HepG2 (cell line): ENCODE data around the gene TEAD1. TPM values are rescaled to one million over a fixed set of nuclear protein-coding genes. Genes with fewer than 3 reads are reported as not detected.

ENCODE experiments used
- ATAC-seq: fragments of 200-7000 bp; cut with Tn5 transposase; 3 replicates; pipeline ENCODE4 v1.9.1; 2020; ENCODE audit warnings: mild to moderate bottlenecking, moderate library complexity
- BruUV-seq: library from RNA; stranded (reverse); fragments of 400-500 nt; replicated peaks from 2 replicates; lab custom pipeline; 2021; lab: Mats Ljungman, UMichigan
- CTCF ChIA-PET: fragments of 300-600 bp; formaldehyde crosslinking; extraction: SDS; loops from one replicate; lab custom pipeline; 2021; ENCODE audit warnings: low total read pairs, inconsistent platforms, low intra/inter-chr PET ratio; lab: Yijun Ruan, JAX
- POLR2A ChIA-PET: fragments of 350-600 bp; sonication (Branson Sonifier 250); formaldehyde crosslinking; loops from one replicate; lab custom pipeline; 2020; ENCODE audit warnings: antibody characterized with exemption, inconsistent platforms; lab: Yijun Ruan, JAX
- DNase-seq: peaks from one replicate; pipeline ENCODE4 v3.0.0-alpha.2; 2015; ENCODE audit warnings: low spot score
- FAIRE-seq: peaks from 3 replicates; lab custom pipeline; 2011; peaks lifted over from hg19 to GRCh38; lab: Jason Lieb, UNC
- H2AFZ ChIP-seq: one replicate; pipeline ENCODE4 v1.6.1; 2011; ENCODE audit warnings: low read length, inconsistent platforms
- H3K27ac ChIP-seq: fragments of 300-600 bp; 3 replicates; pipeline ENCODE4 v1.8.0; 2011; ENCODE audit warnings: mixed run types, mild to moderate bottlenecking, mixed read lengths, low read length, inconsistent platforms; ENCODE audit not compliant: insufficient read depth; ENCODE audit errors: extremely low read length
- H3K27me3 ChIP-seq, 2 experiments: fragments of 200-600 bp in 1 of 2; 2 replicates in 1 of 2; 3 replicates in 1 of 2; pipeline versions ENCODE4 v1.6.0 to v1.8.0; 2011; ENCODE audit warnings: low read length in 2 of 2, mild to moderate bottlenecking in 2 of 2, moderate library complexity in 2 of 2, inconsistent platforms in 1 of 2; ENCODE audit not compliant: insufficient read depth in 2 of 2, control insufficient read depth in 1 of 2
- H3K36me3 ChIP-seq, 2 experiments: fragments of 200-600 bp in 1 of 2; replicated peaks in 1 of 2; 2 replicates in 1 of 2; 3 replicates in 1 of 2; pipeline versions ENCODE4 v1.5.1 to v1.8.0; 2011; ENCODE audit warnings: low read length in 2 of 2, inconsistent platforms in 1 of 2; ENCODE audit not compliant: insufficient read depth in 2 of 2, control insufficient read depth in 1 of 2
- H3K4me1 ChIP-seq: 2 replicates; pipeline ENCODE4 v1.5.1; 2012; ENCODE audit warnings: low read length, inconsistent platforms; ENCODE audit not compliant: insufficient read depth
- H3K4me2 ChIP-seq: 2 replicates; pipeline ENCODE4 v1.6.0; 2011; ENCODE audit warnings: low read depth, low read length, inconsistent platforms
- H3K4me3 ChIP-seq, 3 experiments: fragments of 200-600 bp in 1 of 3; sonication (generic), shearing (Covaris generic) in 1 of 3; replicated peaks in 1 of 3; 2 replicates each; pipeline ENCODE4 v1.5.1; 2011 to 2016; ENCODE audit warnings: low read length in 3 of 3, inconsistent platforms in 2 of 3, low read depth in 2 of 3, mild to moderate bottlenecking in 2 of 3, control low read depth in 1 of 3, mixed read lengths in 1 of 3; ENCODE audit not compliant: insufficient read depth in 1 of 3
- H3K79me2 ChIP-seq: one replicate; pipeline ENCODE4 v1.6.1; 2011; ENCODE audit warnings: low read length, inconsistent platforms; ENCODE audit not compliant: insufficient read depth
- H3K9ac ChIP-seq: 2 replicates; pipeline ENCODE4 v1.6.0; 2011; ENCODE audit warnings: mild to moderate bottlenecking, low read depth, low read length, inconsistent platforms; ENCODE audit not compliant: insufficient read depth
- H3K9me3 ChIP-seq: 2 replicates; pipeline ENCODE4 v1.5.1; 2012; ENCODE audit warnings: mild to moderate bottlenecking, low read length
- H4K20me1 ChIP-seq: 2 replicates; pipeline ENCODE4 v1.6.0; 2011; ENCODE audit warnings: inconsistent platforms, mild to moderate bottlenecking, low read length, moderate library complexity; ENCODE audit not compliant: insufficient read depth
- EP300 ChIP-seq, 3 experiments: sonication (generic) in 1 of 3; formaldehyde crosslinking in 1 of 3; IDR thresholded peaks; 2 replicates each; pipeline versions ENCODE4 v1.5.1 to v1.6.1; 2011 to 2020; ENCODE audit warnings: low read depth in 2 of 3, low read length in 2 of 3, borderline replicate concordance in 1 of 3, improper control_type of control experiment in 1 of 3, mild to moderate bottlenecking in 1 of 3, missing genetic modification reagents in 1 of 3, moderate library complexity in 1 of 3
- FOSL1 ChIP-seq: sonication (generic); formaldehyde crosslinking; IDR thresholded peaks from 2 replicates; pipeline ENCODE4 v1.9.0; 2021; ENCODE audit warnings: missing genetic modification reagents, borderline replicate concordance
- ISL2 ChIP-seq: sonication (generic); formaldehyde crosslinking; IDR thresholded peaks from 2 replicates; pipeline ENCODE4 v1.5.0; 2020; ENCODE audit warnings: missing genetic modification reagents
- MBD4 ChIP-seq: IDR thresholded peaks from 2 replicates; pipeline ENCODE4 v1.6.1; 2012; ENCODE audit warnings: low read length, inconsistent platforms, borderline replicate concordance
- ONECUT2 ChIP-seq: sonication (generic); formaldehyde crosslinking; IDR thresholded peaks from 2 replicates; pipeline ENCODE4 v1.4.0; 2020; ENCODE audit warnings: missing genetic modification reagents
- TBL1XR1 ChIP-seq: fragments of 150-350 bp; IDR thresholded peaks from 2 replicates; pipeline ENCODE4 v1.6.1; 2014; ENCODE audit warnings: borderline replicate concordance, low read length; ENCODE audit not compliant: partially characterized antibody
- TRIM22 ChIP-seq: fragments of 450-650 bp; IDR thresholded peaks from 2 replicates; pipeline ENCODE4 v1.6.1; 2017
- ZBTB20 ChIP-seq: sonication (generic); formaldehyde crosslinking; IDR thresholded peaks from 2 replicates; pipeline ENCODE4 v1.8.1; 2023; ENCODE audit warnings: missing genetic modification reagents, low read depth, mild to moderate bottlenecking, borderline replicate concordance
- ZBTB33 ChIP-seq: sonication (generic); formaldehyde crosslinking; IDR thresholded peaks from 2 replicates; pipeline ENCODE4 v1.4.0; 2020; ENCODE audit warnings: missing genetic modification reagents
- ZFP36 ChIP-seq: fragments of 150-350 bp; IDR thresholded peaks from 2 replicates; pipeline ENCODE4 v1.6.1; 2018; ENCODE audit warnings: borderline replicate concordance, low read length, low read depth; ENCODE audit not compliant: partially characterized antibody
- ZNF280B ChIP-seq: sonication (generic); formaldehyde crosslinking; IDR thresholded peaks from 2 replicates; pipeline ENCODE4 v1.5.0; 2020; ENCODE audit warnings: missing genetic modification reagents, mild to moderate bottlenecking, borderline replicate concordance
- ZNF350 ChIP-seq: sonication (generic); formaldehyde crosslinking; IDR thresholded peaks from 2 replicates; pipeline ENCODE4 v1.4.0; 2020; ENCODE audit warnings: mild to moderate bottlenecking, low read depth, missing genetic modification reagents, borderline replicate concordance
- ZNF501 ChIP-seq: sonication (generic); formaldehyde crosslinking; IDR thresholded peaks from 2 replicates; pipeline ENCODE4 v1.5.1; 2020; ENCODE audit warnings: mild to moderate bottlenecking, moderate library complexity, missing genetic modification reagents
- ZNF577 ChIP-seq: sonication (generic); formaldehyde crosslinking; IDR thresholded peaks from 2 replicates; pipeline ENCODE4 v1.4.0; 2020; ENCODE audit warnings: mild to moderate bottlenecking, low read depth, missing genetic modification reagents, borderline replicate concordance
- ZNF704 ChIP-seq: sonication (generic); formaldehyde crosslinking; IDR thresholded peaks from 2 replicates; pipeline ENCODE4 v1.8.1; 2023; ENCODE audit warnings: mild to moderate bottlenecking, inconsistent platforms, moderate library complexity, missing genetic modification reagents, borderline replicate concordance
- ZSCAN25 ChIP-seq: sonication (generic); formaldehyde crosslinking; IDR thresholded peaks from 2 replicates; pipeline ENCODE4 v1.8.0; 2022; ENCODE audit warnings: mild to moderate bottlenecking, missing genetic modification reagents
- WGBS: methylation state at CpG from one replicate; pipeline ENCODE4 v1.1.6; 2017; ENCODE audit warnings: low lambda C conversion rate; 5-methylcytosine and 5-hydroxymethylcytosine counted together
- in situ Hi-C: cut with HindIII; loops from 2 replicates; pipeline ENCODE4 v1.10.0; 2017; ENCODE audit warnings: low pct_unique_long_range_greater_than_20kb; ENCODE audit not compliant: extremely low pct_ligation_motif_present
- intact Hi-C: fragments of 100-400 bp; cut with micrococcal nuclease; formaldehyde crosslinking; loops from one replicate; pipeline ENCODE4 v1.10.0; 2022; ENCODE audit not compliant: unreplicated experiment
- polyA plus RNA-seq, 8 experiments: library from polyadenylated mRNA; depleted of rRNA in 3 of 8; stranded (reverse) in 7 of 8; unstranded in 1 of 8; fragments of >200 nt; fragmentation: Illumina TruSeq in 4 of 8; extraction: Trizol in 4 of 8; gene quantifications; 2 replicates each; pipeline versions ENCODE4 v1.2.1 to v1.2.3, GENCODE V29; 2011 to 2016; ENCODE audit warnings: low read depth in 4 of 8, missing spikeins in 1 of 8, mixed read lengths in 1 of 8; ENCODE audit not compliant: insufficient read depth in 1 of 8
- total RNA-seq, 5 experiments: library from RNA; depleted of rRNA; stranded (reverse); fragments of >200 nt; fragmentation: Illumina TruSeq; extraction: Trizol; gene quantifications; 2 replicates each; pipeline ENCODE4 v1.2.3, GENCODE V29; 2016; ENCODE audit warnings: low read depth in 1 of 5

The TEAD1 gene
- total and polyA plus RNA-seq, 2 of the 13 experiments (the other 11 are each of a cell fraction or from before 2014, with no cell fraction given) = 20.1 to 30.5 TPM

GRCh38 chr11:12778240-12778905 lies 104.2 kb downstream of the TEAD1 start (continued):
- TF ChIP-seq ZBTB33 (CRISPR knock-in tag) (no peak), ZNF501 (no peak), TRIM22 (no peak), MBD4 (no peak)

- WGBS = 96% methylated on average over 2 of the region's 2 CpGs
- ChIA-PET POLR2A (no interaction called here), CTCF (no interaction called here)
- Histone ChIP-seq H3K9me3 (no peaks in the 10 kb centered on the region), H3K4me1 (no peaks in the 10 kb centered on the region), H3K79me2 (peaks cover 6% of the 10 kb centered on the region), H4K20me1 (no peaks in the 10 kb centered on the region), H3K9ac (no peak overlapping the region), H3K4me2 (no peak overlapping the region), H3K27me3 (no peaks in the 10 kb centered on the region), H2AFZ (no peak overlapping the region), H3K4me3 (no peak overlapping the region), H3K27ac (no peak overlapping the region), H3K36me3 (peaks cover 3 to 4% of the 10 kb centered on the region in 2 experiments; a peak in 3 of 5 replicates)
- intact Hi-C loops = no loop called here
- DNase-seq (no peak), ATAC-seq (no peak), FAIRE-seq (no peak)
- BruUV-seq = no TSS peak
- in situ Hi-C loops = no loop called here
- TF ChIP-seq ZBTB20 = no peak
- no peak for TF ChIP-seq EP300 (IDR thresholded peaks at IDR 0.05; ENCODE audit: low read depth in 2 of 2, low read length in 2 of 2)
- TF ChIP-seq EP300 (CRISPR knock-in tag; IDR thresholded peaks at IDR 0.05; ENCODE audit: borderline replicate concordance) = no peak
- no peak for TF ChIP-seq ZSCAN25
- TF ChIP-seq TBL1XR1 = no peak
- no peak for TF ChIP-seq ISL2 (CRISPR knock-in tag)
- TF ChIP-seq ZNF704 (CRISPR knock-in tag) = no peak
- TF ChIP-seq ZFP36 = no peak
- TF ChIP-seq ONECUT2 (CRISPR knock-in tag) = no peak
- TF ChIP-seq FOSL1 (CRISPR knock-in tag) = no peak
- TF ChIP-seq ZNF350 = no peak
- no peak for TF ChIP-seq ZNF280B (CRISPR knock-in tag)
- no peak for TF ChIP-seq ZNF577 (CRISPR knock-in tag)
Observed at GRCh38 chr11:12783765-12784164, 109.5 kb downstream of the TEAD1 start.
